ENCODE data around the gene TAC3. TPM values are rescaled to one million over a fixed set of nuclear protein-coding genes. Genes with fewer than 3 reads are reported as not detected.

Gene TAC3
- total RNA-seq, 1 donor from 2014 or later = not detected

DNA sequence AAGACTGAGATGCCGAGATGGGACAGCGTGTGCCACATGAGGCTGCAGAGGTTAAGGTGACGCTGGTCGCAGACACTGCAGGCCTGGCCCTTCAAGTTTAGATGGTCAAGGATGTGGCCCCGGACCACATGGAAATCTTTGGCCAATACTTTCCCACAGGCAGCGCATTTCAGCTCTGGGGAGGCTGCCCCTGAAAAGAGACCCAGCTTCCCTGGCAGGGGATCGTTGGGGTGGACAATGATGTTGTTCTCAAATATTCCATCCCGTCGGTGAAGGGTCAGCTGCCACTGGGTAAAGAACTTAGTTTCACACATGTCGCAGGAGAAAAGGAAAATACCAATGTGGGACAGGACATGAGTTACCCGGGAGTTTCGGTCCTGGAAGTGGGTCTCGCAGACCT lies 12.9 kb downstream of the TAC3 start:
- Histone ChIP-seq H3K9me3 (no peaks in the 10 kb centered on the region), H3K36me3 (peaks cover 0 to 26% of the 10 kb centered on the region in 2 donors), H3K27ac (no peak overlapping the region), H3K27me3 (no peaks in the 10 kb centered on the region), H3K4me1 (peaks cover 48% of the 10 kb centered on the region), H3K4me3 (no peak overlapping the region)
- TF ChIP-seq POLR2AphosphoS5 (IDR thresholded peaks at IDR 0.05; ENCODE audit: insufficient read depth in 1 of 2, low read depth in 1 of 2) = no peak
- intact Hi-C loops (cut with DNase I) = no loop called here
- no peak for DNase-seq (ENCODE audit: extremely low spot score in 2 of 2)

DNA sequence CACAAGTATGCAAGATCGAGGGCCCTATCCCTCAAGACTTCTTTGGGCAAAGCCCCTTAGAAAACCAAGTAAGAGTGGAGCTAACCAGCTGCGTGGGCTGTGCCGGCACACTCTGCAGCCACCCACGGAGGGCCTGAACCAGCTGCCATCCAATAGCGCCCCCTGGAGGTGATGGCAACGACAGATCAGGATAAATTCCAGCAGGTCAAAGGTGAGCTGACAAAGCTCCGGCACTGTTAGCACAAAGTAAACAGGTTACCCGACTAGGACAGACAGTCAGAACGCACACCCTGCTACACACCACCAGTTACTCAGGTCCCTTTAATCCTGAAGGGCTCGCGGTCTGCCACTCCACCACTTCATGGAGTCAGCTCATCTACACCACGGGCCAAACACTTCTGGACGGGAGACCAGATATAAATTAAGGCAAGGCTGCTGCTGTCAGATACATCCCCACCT lies 14.9 kb downstream of the TAC3 start:
- TF ChIP-seq POLR2AphosphoS5 (IDR thresholded peaks at IDR 0.05; ENCODE audit: insufficient read depth in 1 of 2, low read depth in 1 of 2) (no peak), POLR2A (IDR thresholded peaks at IDR 0.05) (no peak)
- TF ChIP-seq, protein P1, sequence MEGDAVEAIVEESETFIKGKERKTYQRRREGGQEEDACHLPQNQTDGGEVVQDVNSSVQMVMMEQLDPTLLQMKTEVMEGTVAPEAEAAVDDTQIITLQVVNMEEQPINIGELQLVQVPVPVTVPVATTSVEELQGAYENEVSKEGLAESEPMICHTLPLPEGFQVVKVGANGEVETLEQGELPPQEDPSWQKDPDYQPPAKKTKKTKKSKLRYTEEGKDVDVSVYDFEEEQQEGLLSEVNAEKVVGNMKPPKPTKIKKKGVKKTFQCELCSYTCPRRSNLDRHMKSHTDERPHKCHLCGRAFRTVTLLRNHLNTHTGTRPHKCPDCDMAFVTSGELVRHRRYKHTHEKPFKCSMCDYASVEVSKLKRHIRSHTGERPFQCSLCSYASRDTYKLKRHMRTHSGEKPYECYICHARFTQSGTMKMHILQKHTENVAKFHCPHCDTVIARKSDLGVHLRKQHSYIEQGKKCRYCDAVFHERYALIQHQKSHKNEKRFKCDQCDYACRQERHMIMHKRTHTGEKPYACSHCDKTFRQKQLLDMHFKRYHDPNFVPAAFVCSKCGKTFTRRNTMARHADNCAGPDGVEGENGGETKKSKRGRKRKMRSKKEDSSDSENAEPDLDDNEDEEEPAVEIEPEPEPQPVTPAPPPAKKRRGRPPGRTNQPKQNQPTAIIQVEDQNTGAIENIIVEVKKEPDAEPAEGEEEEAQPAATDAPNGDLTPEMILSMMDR (IDR thresholded peaks at IDR 0.05) = peak; percentile 21 to 57 (median 41)
- Histone ChIP-seq H3K4me3 (no peak overlapping the region), H3K36me3 (peaks cover 0 to 26% of the 10 kb centered on the region in 2 donors), H3K9me3 (no peaks in the 10 kb centered on the region), H3K4me1 (peaks cover 39% of the 10 kb centered on the region), H3K27me3 (no peaks in the 10 kb centered on the region), H3K27ac (peak overlapping the region; percentile 0)
- no peak for DNase-seq (ENCODE audit: extremely low spot score in 2 of 2)
- intact Hi-C loops (cut with DNase I) = no loop called here

DNA sequence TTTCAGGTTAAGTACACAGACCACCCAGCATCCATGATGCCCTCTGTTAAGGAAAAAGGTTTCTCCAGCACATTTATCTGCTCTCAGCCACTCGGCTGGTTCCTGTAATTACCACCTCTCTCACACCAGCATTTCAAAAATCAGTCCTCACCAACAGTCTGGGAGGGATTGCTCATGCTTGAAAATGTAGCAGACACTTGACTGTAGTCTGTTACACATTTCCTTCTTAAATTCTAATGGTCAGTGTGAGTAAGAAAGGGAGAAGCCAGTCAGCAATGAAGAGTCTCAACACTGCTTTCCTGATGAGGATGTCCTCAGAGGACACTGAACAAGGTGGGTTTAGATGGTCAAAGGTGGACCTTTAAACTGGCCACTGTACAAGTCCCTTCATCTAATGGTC lies 15.9 kb downstream of the TAC3 start:
- H3K9me3 ChIP-seq = no peaks in the 10 kb centered on the region
- H3K27ac ChIP-seq = no peak overlapping the region
- no peak for DNase-seq (ENCODE audit: extremely low spot score in 2 of 2)
- H3K4me3 ChIP-seq = no peak overlapping the region
- no peak for TF ChIP-seq POLR2A (IDR thresholded peaks at IDR 0.05)
- TF ChIP-seq, protein P1 (IDR thresholded peaks at IDR 0.05) = no peak
- no peak for TF ChIP-seq POLR2AphosphoS5 (IDR thresholded peaks at IDR 0.05; ENCODE audit: insufficient read depth in 1 of 2, low read depth in 1 of 2)
- intact Hi-C loops (cut with DNase I) = no loop called here
- H3K4me1 ChIP-seq = peaks cover 34% of the 10 kb centered on the region
- no peaks in the 10 kb centered on the region for H3K27me3 ChIP-seq
- H3K36me3 ChIP-seq = peaks cover 0 to 26% of the 10 kb centered on the region in 2 donors

DNA sequence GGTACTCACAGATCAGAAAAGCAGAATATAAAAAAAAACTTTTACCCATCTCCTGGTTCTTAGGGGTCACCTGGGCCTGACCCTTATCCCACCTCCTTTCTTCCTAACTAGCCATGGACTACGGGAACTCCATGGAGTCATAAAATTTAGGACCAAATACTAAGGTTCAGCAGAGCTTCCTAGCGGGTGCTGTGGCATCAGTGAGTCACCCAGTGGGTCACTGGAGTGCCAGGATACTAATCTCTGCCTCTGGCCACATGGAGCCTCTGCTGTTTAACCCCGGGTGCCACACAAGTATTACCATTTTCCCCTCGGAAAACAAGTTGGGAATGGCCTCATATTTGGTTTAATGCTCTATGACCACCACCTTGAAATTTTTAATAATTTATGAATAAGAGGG lies 16.9 kb downstream of the TAC3 start:
- intact Hi-C loops (cut with DNase I) = no loop called here
- peaks cover 24% of the 10 kb centered on the region for H3K4me1 ChIP-seq
- TF ChIP-seq POLR2A (IDR thresholded peaks at IDR 0.05) (no peak), POLR2AphosphoS5 (IDR thresholded peaks at IDR 0.05; ENCODE audit: insufficient read depth in 1 of 2, low read depth in 1 of 2) (no peak)
- TF ChIP-seq, protein P1 (IDR thresholded peaks at IDR 0.05) = no peak
- H3K27ac ChIP-seq = no peak overlapping the region
- H3K36me3 ChIP-seq = peaks cover 0 to 25% of the 10 kb centered on the region in 2 donors
- DNase-seq (ENCODE audit: extremely low spot score in 2 of 2) = peak; percentile 32 to 43
- H3K4me3 ChIP-seq = no peak overlapping the region
- no peaks in the 10 kb centered on the region for H3K9me3 ChIP-seq
- no peaks in the 10 kb centered on the region for H3K27me3 ChIP-seq

DNA sequence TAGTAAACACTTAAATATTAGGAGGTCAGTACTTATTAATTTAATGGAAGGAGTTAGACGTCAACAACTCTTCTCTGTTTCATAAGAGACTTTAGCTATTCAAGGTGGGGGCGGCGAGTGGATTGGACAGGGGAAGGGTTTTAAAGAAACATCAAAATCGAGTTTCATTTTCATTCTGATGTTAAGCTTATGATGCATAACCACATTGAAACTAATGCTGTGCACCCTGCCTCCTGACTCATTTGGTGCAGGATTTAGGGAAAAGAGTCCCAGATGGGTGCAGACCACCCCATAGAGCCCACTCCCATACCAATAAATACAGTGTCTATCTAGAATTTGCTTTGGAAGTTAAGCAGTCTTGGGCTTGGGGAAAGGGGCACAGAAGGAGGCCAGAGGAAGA lies 17.3 kb downstream of the TAC3 start:
- H3K36me3 ChIP-seq = peaks cover 0 to 21% of the 10 kb centered on the region in 2 donors
- DNase-seq (ENCODE audit: extremely low spot score in 2 of 2) = no peak
- intact Hi-C loops (cut with DNase I) = no loop called here

DNA sequence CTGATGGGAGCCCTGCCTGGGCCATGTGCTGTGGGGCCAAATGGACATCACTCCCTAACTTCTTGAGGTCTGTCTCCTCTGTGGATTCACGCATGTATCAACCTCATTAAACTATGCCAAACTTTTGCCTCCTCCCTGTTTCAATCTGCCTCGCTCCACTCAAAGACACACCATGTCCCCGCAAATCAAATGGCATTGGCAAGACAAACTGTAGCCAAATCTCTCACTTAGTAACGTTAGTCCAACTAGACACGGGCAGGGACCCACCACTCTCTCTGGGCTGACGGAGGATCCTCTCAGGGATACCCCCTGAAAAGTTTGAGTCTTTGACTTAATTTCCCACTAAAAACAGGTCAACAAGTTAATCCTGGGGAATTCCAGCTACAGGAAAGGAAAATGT lies 18.0 kb downstream of the TAC3 start:
- Histone ChIP-seq H3K27ac (no peak overlapping the region), H3K4me1 (peaks cover 21% of the 10 kb centered on the region), H3K36me3 (peaks cover 0 to 14% of the 10 kb centered on the region in 2 donors), H3K4me3 (no peak overlapping the region), H3K9me3 (no peaks in the 10 kb centered on the region), H3K27me3 (no peaks in the 10 kb centered on the region)
- TF ChIP-seq POLR2A (IDR thresholded peaks at IDR 0.05) = no peak
- TF ChIP-seq, protein P1 (IDR thresholded peaks at IDR 0.05) = no peak
- TF ChIP-seq POLR2AphosphoS5 (IDR thresholded peaks at IDR 0.05; ENCODE audit: insufficient read depth in 1 of 2, low read depth in 1 of 2) = no peak
- intact Hi-C loops (cut with DNase I) = no loop called here
- peak; percentile 22 to 65 for DNase-seq (ENCODE audit: extremely low spot score in 2 of 2)

More for the DNA sequence above, 17.3 kb downstream of the TAC3 start:
- Histone ChIP-seq H3K27me3 (no peaks in the 10 kb centered on the region), H3K4me3 (no peak overlapping the region), H3K27ac (no peak overlapping the region), H3K9me3 (no peaks in the 10 kb centered on the region), H3K4me1 (peaks cover 21% of the 10 kb centered on the region)
- TF ChIP-seq POLR2AphosphoS5 (IDR thresholded peaks at IDR 0.05; ENCODE audit: insufficient read depth in 1 of 2, low read depth in 1 of 2) (no peak), POLR2A (IDR thresholded peaks at IDR 0.05) (no peak)
